SK-N-SH treated with all-trans-retinoic acid at 6 μM for 48 hours (cell line): ENCODE data around the gene SRGAP1.

ENCODE experiments used
- ATAC-seq: fragments of 200-7000 bp; cut with Tn5 transposase; 3 replicates; pipeline ENCODE4 v1.9.1; 2020; ENCODE audit warnings: mild to moderate bottlenecking, moderate library complexity
- ARNTL ChIP-seq: fragments of 450-650 bp; formaldehyde crosslinking; IDR thresholded peaks from 2 replicates; pipeline ENCODE4 v1.5.0; 2020; ENCODE audit warnings: low read depth, mild to moderate bottlenecking, moderate library complexity, borderline replicate concordance
- BACH2 ChIP-seq: fragments of 250-450 bp; sonication (Bioruptor Pico); IDR thresholded peaks from 2 replicates; pipeline ENCODE4 v1.9.0; 2021; ENCODE audit warnings: mild to moderate bottlenecking, borderline replicate concordance
- CREB5 ChIP-seq: fragments of 250-450 bp; sonication (Bioruptor Pico); IDR thresholded peaks from 2 replicates; pipeline ENCODE4 v1.5.1; 2020; ENCODE audit warnings: low read depth, mild to moderate bottlenecking, moderate library complexity
- CSDC2 ChIP-seq: fragments of 250-450 bp; sonication (Bioruptor Pico); IDR thresholded peaks from 2 replicates; pipeline ENCODE4 v1.5.0; 2020; ENCODE audit warnings: mild to moderate bottlenecking, moderate library complexity
- CSRNP3 ChIP-seq: fragments of 250-450 bp; sonication (Bioruptor Pico); IDR thresholded peaks from 2 replicates; pipeline ENCODE4 v1.5.1; 2021; ENCODE audit warnings: mild to moderate bottlenecking, moderate library complexity
- ESRRG ChIP-seq: fragments of 250-450 bp; sonication (Bioruptor Pico); IDR thresholded peaks from 2 replicates; pipeline ENCODE4 v1.6.1; 2021; ENCODE audit warnings: mild to moderate bottlenecking
- ISL1 ChIP-seq: fragments of 250-450 bp; sonication (Bioruptor Pico); IDR thresholded peaks from 2 replicates; pipeline ENCODE4 v2.1.2; 2022; ENCODE audit warnings: mild to moderate bottlenecking, moderate library complexity
- OSR1 ChIP-seq: fragments of 250-450 bp; sonication (Bioruptor Pico); IDR thresholded peaks from 2 replicates; pipeline ENCODE4 v1.8.0; 2022; ENCODE audit warnings: moderate library complexity, mild to moderate bottlenecking, inconsistent platforms
- PPARA ChIP-seq: fragments of 250-450 bp; sonication (Bioruptor Pico); IDR thresholded peaks from 2 replicates; pipeline ENCODE4 v1.5.0; 2020; ENCODE audit warnings: mild to moderate bottlenecking, borderline replicate concordance
- RARB ChIP-seq: fragments of 250-450 bp; sonication (Bioruptor Pico); IDR thresholded peaks from 2 replicates; pipeline ENCODE4 v1.8.0; 2021; ENCODE audit warnings: mild to moderate bottlenecking, moderate library complexity
- SNAI2 ChIP-seq: fragments of 250-450 bp; sonication (Bioruptor Pico); IDR thresholded peaks from 2 replicates; pipeline ENCODE4 v1.5.0; 2020; ENCODE audit warnings: mild to moderate bottlenecking, moderate library complexity
- TCF4 ChIP-seq: fragments of 250-450 bp; sonication (Bioruptor Pico); IDR thresholded peaks from 2 replicates; pipeline ENCODE4 v1.8.0; 2021; ENCODE audit warnings: mild to moderate bottlenecking, moderate library complexity, borderline replicate concordance
- TSHZ2 ChIP-seq: fragments of 250-450 bp; sonication (Bioruptor Pico); IDR thresholded peaks from 2 replicates; pipeline ENCODE4 v1.5.0; 2020; ENCODE audit warnings: mild to moderate bottlenecking, moderate library complexity
- ZC3H10 ChIP-seq: fragments of 250-450 bp; sonication (Bioruptor Pico); IDR thresholded peaks from 2 replicates; pipeline ENCODE4 v1.5.1; 2021; ENCODE audit warnings: mild to moderate bottlenecking, moderate library complexity
- ZFP3 ChIP-seq: fragments of 250-450 bp; sonication (Bioruptor Pico); IDR thresholded peaks from 2 replicates; pipeline ENCODE4 v1.5.0; 2020; ENCODE audit warnings: mild to moderate bottlenecking, moderate library complexity
- ZNF565 ChIP-seq: fragments of 450-650 bp; formaldehyde crosslinking; conservative IDR thresholded peaks from 2 replicates; pipeline ENCODE4 v1.5.0; 2020; ENCODE audit warnings: low read depth, mild to moderate bottlenecking, moderate library complexity
- ZNF70 ChIP-seq: fragments of 450-650 bp; formaldehyde crosslinking; IDR thresholded peaks from 2 replicates; pipeline ENCODE4 v1.5.0; 2020; ENCODE audit warnings: mild to moderate bottlenecking, moderate library complexity
- ZNF8 ChIP-seq: fragments of 450-650 bp; formaldehyde crosslinking; IDR thresholded peaks from 2 replicates; pipeline ENCODE4 v1.5.0; 2020; ENCODE audit warnings: mild to moderate bottlenecking, moderate library complexity
- TF ChIP-seq, protein P1 (sequence below): fragments of 250-450 bp; sonication (Bioruptor Pico); IDR thresholded peaks from 2 replicates; pipeline ENCODE4 v1.8.0; 2021; ENCODE audit warnings: low read depth, mild to moderate bottlenecking, moderate library complexity, borderline replicate concordance

Gene SRGAP1

DNA sequence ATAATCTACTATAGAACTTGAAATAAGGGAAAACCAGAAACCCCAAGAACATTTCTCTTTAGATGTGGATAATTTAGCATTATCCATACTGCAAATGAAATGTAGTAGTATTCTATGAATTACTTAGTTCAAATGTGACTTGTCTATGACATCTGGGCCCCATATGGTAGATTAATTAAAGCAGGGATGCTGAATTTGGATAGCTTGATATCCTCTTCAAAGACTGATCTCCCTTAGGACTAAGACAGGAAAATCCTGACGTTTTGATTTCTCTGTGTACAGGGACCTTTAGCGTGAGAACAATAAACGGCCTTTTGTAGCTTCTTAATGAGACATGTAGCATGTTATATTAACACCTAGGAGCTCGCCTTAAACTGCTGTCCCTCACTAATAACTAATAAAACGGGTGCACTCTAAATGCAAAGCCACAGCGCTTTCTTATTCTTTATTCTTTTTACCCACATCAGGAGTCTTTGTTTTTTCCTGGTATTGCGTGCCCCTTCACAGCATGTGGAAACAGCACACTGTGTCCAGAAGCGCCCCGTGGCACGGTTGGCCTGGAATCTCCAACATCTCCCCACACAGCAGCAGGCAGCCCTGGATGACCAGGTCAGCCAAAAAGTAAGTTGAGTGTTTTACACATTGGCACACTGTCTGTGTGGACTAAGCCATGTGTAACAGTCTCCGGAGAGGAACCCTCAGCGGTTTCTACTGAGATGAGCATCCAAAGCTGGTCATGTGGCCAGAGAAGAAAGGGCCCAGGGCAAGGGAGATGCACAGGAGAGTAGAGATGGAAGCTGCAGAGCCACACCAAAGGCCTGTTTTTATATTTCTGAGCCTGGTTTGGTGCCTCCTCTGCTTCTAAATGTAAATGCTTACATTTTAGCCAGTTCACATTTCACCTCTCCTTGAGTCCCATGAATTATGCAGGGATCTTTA lies 93.1 kb downstream of the SRGAP1 start:
- TF ChIP-seq TCF4 (CRISPR knock-in tag), result peak; percentile 81
- TF ChIP-seq PPARA (CRISPR knock-in tag), result no peak
- no peak; the same call in 2 of the 3 replicates for ATAC-seq

GRCh38 chr12:63940310-63941005 lies 96.0 kb downstream of the SRGAP1 start:
- TF ChIP-seq TCF4 (CRISPR knock-in tag), result peak; percentile 29; the same call in 1 of the 2 replicates
- TF ChIP-seq TSHZ2, result 0 out of 2 replicates have a peak, but pooled peaks have one; percentile 35
- TF ChIP-seq ZC3H10 (CRISPR knock-in tag), result no peak
- ATAC-seq, result peak; percentile 45; the same call in 1 of the 3 replicates

- TF ChIP-seq ISL1 (CRISPR knock-in tag) (no peak), PPARA (CRISPR knock-in tag) (no peak), TSHZ2 (no peak), OSR1 (CRISPR knock-in tag) (no peak), ZNF565 (CRISPR knock-in tag) (no peak), ARNTL (no peak), CSRNP3 (CRISPR knock-in tag) (no peak), ZNF70 (CRISPR knock-in tag) (no peak), ZNF8 (CRISPR knock-in tag) (no peak)
- no peak for ATAC-seq
Measured at GRCh38 chr12:63941166-63941800, 96.8 kb downstream of the SRGAP1 start.

DNA sequence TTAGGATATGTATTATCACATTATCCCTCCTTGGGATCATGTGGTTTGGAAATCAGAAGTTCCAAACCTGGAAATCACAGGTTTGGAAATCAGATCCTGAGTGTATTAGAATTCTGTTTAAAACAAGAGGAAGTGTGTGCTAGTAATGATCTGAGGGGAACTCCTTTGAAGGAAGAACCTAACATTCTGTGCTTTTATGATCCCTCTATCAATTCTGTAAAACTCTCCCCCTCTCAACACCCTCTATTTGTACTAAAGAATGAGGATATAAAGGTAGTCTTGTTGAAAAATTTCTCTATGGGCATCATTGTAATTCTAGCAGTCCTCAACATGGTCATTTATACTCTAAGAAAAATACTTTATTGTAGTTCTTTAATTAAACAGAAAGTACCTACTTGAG lies 97.4 kb downstream of the SRGAP1 start:
- no peak for ATAC-seq
- TF ChIP-seq SNAI2 (no peak), RARB (CRISPR knock-in tag) (no peak), ZNF565 (CRISPR knock-in tag) (no peak), ISL1 (CRISPR knock-in tag) (no peak), CSDC2 (no peak), ZNF70 (CRISPR knock-in tag) (no peak), ZFP3 (CRISPR knock-in tag) (no peak), CSRNP3 (CRISPR knock-in tag) (no peak), ZC3H10 (CRISPR knock-in tag) (no peak), BACH2 (CRISPR knock-in tag) (no peak), ESRRG (CRISPR knock-in tag) (no peak), CREB5 (no peak), OSR1 (CRISPR knock-in tag) (no peak)
- TF ChIP-seq, protein P1, sequence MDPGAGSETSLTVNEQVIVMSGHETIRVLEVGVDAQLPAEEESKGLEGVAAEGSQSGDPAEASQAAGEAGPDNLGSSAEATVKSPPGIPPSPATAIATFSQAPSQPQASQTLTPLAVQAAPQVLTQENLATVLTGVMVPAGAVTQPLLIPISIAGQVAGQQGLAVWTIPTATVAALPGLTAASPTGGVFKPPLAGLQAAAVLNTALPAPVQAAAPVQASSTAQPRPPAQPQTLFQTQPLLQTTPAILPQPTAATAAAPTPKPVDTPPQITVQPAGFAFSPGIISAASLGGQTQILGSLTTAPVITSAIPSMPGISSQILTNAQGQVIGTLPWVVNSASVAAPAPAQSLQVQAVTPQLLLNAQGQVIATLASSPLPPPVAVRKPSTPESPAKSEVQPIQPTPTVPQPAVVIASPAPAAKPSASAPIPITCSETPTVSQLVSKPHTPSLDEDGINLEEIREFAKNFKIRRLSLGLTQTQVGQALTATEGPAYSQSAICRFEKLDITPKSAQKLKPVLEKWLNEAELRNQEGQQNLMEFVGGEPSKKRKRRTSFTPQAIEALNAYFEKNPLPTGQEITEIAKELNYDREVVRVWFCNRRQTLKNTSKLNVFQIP (CRISPR knock-in tag), result no peak
